Neural crest cell (in vitro differentiated cells): Measurements from ENCODE around the gene ICAM5. TPM values are rescaled to one million over a fixed set of nuclear protein-coding genes. Genes with fewer than 3 reads are reported as not detected.

Source experiments
- DNase-seq: peaks from one replicate; pipeline ENCODE4 v3.0.0; 2021; ENCODE audit warnings: low read depth, mixed read lengths, low spot score
- H3K27ac Mint-ChIP-seq: one replicate; pipeline ENCODE4 v1.8.0; 2021; ENCODE audit warnings: mild to moderate bottlenecking, mixed read lengths; ENCODE audit not compliant: unreplicated experiment
- H3K27me3 Mint-ChIP-seq: 2 replicates; pipeline ENCODE4 v1.8.0; 2021; ENCODE audit warnings: low read depth, mild to moderate bottlenecking, mixed read lengths
- H3K36me3 Mint-ChIP-seq: 2 replicates; pipeline ENCODE4 v1.8.0; 2021; ENCODE audit warnings: low read depth, mild to moderate bottlenecking, mixed read lengths
- H3K4me1 Mint-ChIP-seq: 2 replicates; pipeline ENCODE4 v1.8.0; 2021; ENCODE audit warnings: mixed read lengths
- H3K4me3 Mint-ChIP-seq: one replicate; pipeline ENCODE4 v1.8.0; 2021; ENCODE audit warnings: mild to moderate bottlenecking, mixed read lengths
- H3K9me3 Mint-ChIP-seq: 2 replicates; pipeline ENCODE4 v1.8.0; 2021; ENCODE audit warnings: mixed read lengths
- total RNA-seq: library from RNA; stranded (reverse); gene quantifications from 2 replicates; pipeline ENCODE4 v1.2.1, GENCODE V29; 2021
- TF ChIP-seq, protein P1 (sequence below): fragments of 200-600 bp; sonication (generic); conservative IDR thresholded peaks from 2 replicates; pipeline ENCODE4 v1.5.0; 2021; ENCODE audit warnings: antibody characterized with exemption, mild to moderate bottlenecking

Gene ICAM5
- total RNA-seq, 1 donor from 2014 or later: not detected

DNA sequence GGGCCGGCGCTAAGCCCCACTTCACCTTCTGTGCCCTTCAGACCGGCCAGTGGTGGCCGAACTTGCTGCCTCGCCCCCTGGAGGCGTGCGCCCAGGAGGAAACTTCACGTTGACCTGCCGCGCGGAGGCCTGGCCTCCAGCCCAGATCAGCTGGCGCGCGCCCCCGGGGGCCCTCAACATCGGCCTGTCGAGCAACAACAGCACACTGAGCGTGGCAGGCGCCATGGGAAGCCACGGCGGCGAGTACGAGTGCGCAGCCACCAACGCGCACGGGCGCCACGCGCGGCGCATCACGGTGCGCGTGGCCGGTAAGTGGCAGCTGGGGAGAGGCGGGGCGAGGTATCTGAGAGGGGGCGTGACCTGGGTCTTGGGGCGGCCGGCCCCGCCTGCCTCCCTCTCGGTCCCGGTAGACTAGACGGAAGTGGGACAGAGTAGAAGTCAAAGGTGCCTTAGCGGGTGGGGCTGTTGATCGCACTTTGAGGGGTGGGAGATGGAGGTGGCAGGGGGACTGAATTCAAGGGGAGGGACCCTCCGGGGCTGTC is 5.6 kb downstream of the ICAM5 start:
- no peak for DNase-seq
- no peaks in the 10 kb centered on the region for H3K36me3 Mint-ChIP-seq
- H3K4me3 Mint-ChIP-seq: no peak overlapping the region

DNA sequence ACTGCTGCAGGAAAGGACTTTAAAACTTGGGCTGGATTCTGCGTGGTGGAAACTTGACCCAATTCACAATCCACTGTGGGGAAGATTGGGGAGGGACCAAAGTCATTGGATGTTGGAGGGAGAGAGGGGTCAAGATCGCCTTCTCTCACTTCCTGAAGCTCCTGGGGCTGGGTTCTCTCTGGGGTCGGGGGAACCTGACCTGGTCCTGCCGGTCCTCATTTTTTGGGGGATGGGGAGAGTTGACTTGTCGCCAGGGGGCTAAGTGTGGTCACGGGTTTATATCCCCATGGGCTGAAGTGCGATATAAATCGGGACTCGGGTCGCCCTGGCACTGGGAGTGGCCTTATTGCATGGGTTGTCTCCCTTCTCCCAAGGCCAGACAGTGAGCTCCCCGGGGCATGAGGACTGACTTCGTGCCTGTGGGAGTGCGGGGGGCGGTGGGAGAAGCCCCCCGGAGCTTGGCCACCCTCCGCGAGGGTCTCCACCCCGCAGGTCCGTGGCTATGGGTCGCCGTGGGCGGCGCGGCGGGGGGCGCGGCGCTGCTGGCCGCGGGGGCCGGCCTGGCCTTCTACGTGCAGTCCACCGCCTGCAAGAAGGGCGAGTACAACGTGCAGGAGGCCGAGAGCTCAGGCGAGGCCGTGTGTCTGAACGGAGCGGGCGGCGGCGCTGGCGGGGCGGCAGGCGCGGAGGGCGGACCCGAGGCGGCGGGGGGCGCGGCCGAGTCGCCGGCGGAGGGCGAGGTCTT is 6.3 kb downstream of the ICAM5 start:
- Mint-ChIP-seq H3K27ac (no peak overlapping the region), H3K4me1 (peaks cover 15% of the 10 kb centered on the region), H3K27me3 (peaks cover 79% of the 10 kb centered on the region), H3K36me3 (no peaks in the 10 kb centered on the region), H3K9me3 (no peaks in the 10 kb centered on the region), H3K4me3 (no peak overlapping the region)
- DNase-seq: no peak
- TF ChIP-seq, protein P1, sequence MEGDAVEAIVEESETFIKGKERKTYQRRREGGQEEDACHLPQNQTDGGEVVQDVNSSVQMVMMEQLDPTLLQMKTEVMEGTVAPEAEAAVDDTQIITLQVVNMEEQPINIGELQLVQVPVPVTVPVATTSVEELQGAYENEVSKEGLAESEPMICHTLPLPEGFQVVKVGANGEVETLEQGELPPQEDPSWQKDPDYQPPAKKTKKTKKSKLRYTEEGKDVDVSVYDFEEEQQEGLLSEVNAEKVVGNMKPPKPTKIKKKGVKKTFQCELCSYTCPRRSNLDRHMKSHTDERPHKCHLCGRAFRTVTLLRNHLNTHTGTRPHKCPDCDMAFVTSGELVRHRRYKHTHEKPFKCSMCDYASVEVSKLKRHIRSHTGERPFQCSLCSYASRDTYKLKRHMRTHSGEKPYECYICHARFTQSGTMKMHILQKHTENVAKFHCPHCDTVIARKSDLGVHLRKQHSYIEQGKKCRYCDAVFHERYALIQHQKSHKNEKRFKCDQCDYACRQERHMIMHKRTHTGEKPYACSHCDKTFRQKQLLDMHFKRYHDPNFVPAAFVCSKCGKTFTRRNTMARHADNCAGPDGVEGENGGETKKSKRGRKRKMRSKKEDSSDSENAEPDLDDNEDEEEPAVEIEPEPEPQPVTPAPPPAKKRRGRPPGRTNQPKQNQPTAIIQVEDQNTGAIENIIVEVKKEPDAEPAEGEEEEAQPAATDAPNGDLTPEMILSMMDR: no peak

More for the DNA sequence above, 5.6 kb downstream of the ICAM5 start:
- peaks cover 18% of the 10 kb centered on the region for H3K4me1 Mint-ChIP-seq
- TF ChIP-seq, protein P1: no peak
- peaks cover 85% of the 10 kb centered on the region for H3K27me3 Mint-ChIP-seq
- no peak overlapping the region for H3K27ac Mint-ChIP-seq
- no peaks in the 10 kb centered on the region for H3K9me3 Mint-ChIP-seq

GRCh38 chr19:10299545-10300458 is 10.1 kb downstream of the ICAM5 start:
- Mint-ChIP-seq H3K36me3 (no peaks in the 10 kb centered on the region), H3K27ac (no peak overlapping the region), H3K4me3 (peak overlapping the region; percentile 31), H3K9me3 (no peaks in the 10 kb centered on the region), H3K4me1 (peaks cover 5% of the 10 kb centered on the region), H3K27me3 (peaks cover 56% of the 10 kb centered on the region)
- DNase-seq: no peak
- TF ChIP-seq, protein P1: no peak

DNA sequence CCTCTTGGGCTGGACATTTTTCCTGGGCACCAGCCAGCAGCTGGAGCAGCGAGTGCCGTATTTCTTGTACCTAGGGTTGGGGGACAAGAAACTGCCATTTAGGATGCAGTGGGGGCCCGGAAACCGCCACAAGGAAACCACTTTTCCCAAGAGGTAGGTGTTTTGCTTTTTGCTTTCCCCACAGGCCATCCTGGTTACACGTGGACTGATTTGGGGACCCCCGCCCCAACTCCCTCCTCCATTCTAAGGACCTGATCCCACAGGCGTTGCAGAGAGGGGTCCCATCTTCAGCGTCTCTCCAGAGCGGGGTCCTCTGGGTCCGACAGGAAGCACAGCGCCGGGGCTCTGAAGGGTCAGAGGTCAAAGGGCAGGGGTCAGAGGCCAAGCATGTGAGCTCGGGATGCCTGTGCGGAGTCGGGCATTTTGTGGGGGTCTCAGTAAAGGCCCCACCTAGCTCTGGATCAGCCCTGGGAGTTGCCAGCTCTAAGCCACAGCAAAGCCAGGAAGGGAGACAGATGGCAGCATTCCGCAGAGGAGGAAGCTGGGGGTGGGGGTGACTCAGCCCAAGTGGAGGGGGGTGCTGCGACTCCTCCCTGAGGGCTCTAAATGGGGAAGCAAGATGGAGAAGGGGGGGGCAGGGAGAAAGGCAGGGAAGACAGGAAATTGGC is 15.5 kb downstream of the ICAM5 start:
- Mint-ChIP-seq H3K4me3 (no peak overlapping the region), H3K9me3 (no peaks in the 10 kb centered on the region), H3K36me3 (no peaks in the 10 kb centered on the region), H3K27me3 (peaks cover 15% of the 10 kb centered on the region), H3K27ac (no peak overlapping the region), H3K4me1 (no peaks in the 10 kb centered on the region)
- no peak for DNase-seq
- TF ChIP-seq, protein P1: no peak

DNA sequence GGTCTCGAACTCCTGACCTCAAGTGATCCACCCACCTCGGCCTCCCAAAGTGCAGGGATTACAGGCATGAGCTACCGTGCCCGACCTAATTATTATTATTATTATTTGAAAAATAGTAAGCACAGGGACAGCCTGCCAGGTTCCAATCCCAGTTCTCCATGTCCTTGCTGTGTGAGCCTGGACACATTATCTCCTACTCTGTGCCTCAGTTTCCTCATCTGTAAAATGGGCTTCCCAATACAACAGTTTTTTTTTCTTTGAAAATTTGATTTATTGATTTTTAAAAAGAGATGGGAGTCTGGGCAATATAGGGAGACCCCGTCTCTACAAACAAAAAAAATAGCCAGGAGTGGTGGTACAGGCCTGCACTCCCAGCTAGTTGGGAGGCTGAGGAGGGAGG is 16.6 kb downstream of the ICAM5 start:
- no peak overlapping the region for H3K27ac Mint-ChIP-seq
- peaks cover 12% of the 10 kb centered on the region for H3K27me3 Mint-ChIP-seq
- no peaks in the 10 kb centered on the region for H3K36me3 Mint-ChIP-seq
- no peaks in the 10 kb centered on the region for H3K4me1 Mint-ChIP-seq
- H3K9me3 Mint-ChIP-seq: no peaks in the 10 kb centered on the region
- TF ChIP-seq, protein P1: no peak
- H3K4me3 Mint-ChIP-seq: no peak overlapping the region
- no peak for DNase-seq
